IMR-90 (cell line): ENCODE results near the gene FLT3. TPM values are rescaled to one million over a fixed set of nuclear protein-coding genes. Genes with fewer than 3 reads are reported as not detected.
A peak's percentile ranks its signal among the peaks of the same experiment; 100 is the strongest.

Experiments used
- ATAC-seq: fragments of 200-7000 bp; cut with Tn5 transposase; 2 replicates; pipeline ENCODE4 v1.9.1; 2020; ENCODE audit warnings: low read depth, mild to moderate bottlenecking, moderate library complexity
- BruUV-seq: library from RNA; stranded (reverse); fragments of 400-500 nt; replicated peaks from 2 replicates; lab custom pipeline; 2021; lab: Mats Ljungman, UMichigan
- CTCF ChIA-PET: fragments of 300-600 bp; formaldehyde crosslinking; extraction: SDS; loops from one replicate; lab custom pipeline; 2021; ENCODE audit warnings: antibody characterized with exemption; lab: Yijun Ruan, JAX
- POLR2A ChIA-PET: fragments of 300-600 bp; sonication (Branson Sonifier 250); formaldehyde crosslinking; loops from one replicate; lab custom pipeline; 2022; ENCODE audit warnings: antibody characterized with exemption; ENCODE audit not compliant: unreplicated experiment; lab: Charles Lee
- DNase-seq: peaks from one replicate; pipeline ENCODE4 v3.0.0; 2013
- H2AFZ ChIP-seq: replicated peaks from 2 replicates; pipeline ENCODE3; 2013; ENCODE audit warnings: low read length, mild to moderate bottlenecking; ENCODE audit not compliant: poor library complexity
- H2AK5ac ChIP-seq: 2 replicates; pipeline ENCODE4 v1.6.1; 2013; ENCODE audit warnings: low read depth, low read length, inconsistent platforms
- H2AK9ac ChIP-seq: replicated peaks from 2 replicates; pipeline ENCODE3; 2013; ENCODE audit warnings: mild to moderate bottlenecking, low read depth, low read length, moderate library complexity; ENCODE audit not compliant: poor library complexity
- H2BK120ac ChIP-seq: 2 replicates; pipeline ENCODE4 v1.6.1; 2013; ENCODE audit warnings: low read depth, low read length, inconsistent platforms
- H2BK15ac ChIP-seq: 3 replicates; pipeline ENCODE4 v1.6.1; 2013; ENCODE audit warnings: low read depth, low read length, inconsistent platforms
- H2BK20ac ChIP-seq: 2 replicates; pipeline ENCODE4 v1.6.1; 2013; ENCODE audit warnings: low read depth, mild to moderate bottlenecking, inconsistent platforms, low read length, moderate library complexity
- H2BK5ac ChIP-seq: 2 replicates; pipeline ENCODE4 v1.6.1; 2013; ENCODE audit warnings: mild to moderate bottlenecking, low read depth, low read length, inconsistent platforms; ENCODE audit not compliant: poor library complexity, severe bottlenecking
- H3K14ac ChIP-seq: replicated peaks from 2 replicates; pipeline ENCODE4 v1.6.1; 2013; ENCODE audit warnings: low read depth, low read length, inconsistent platforms
- H3K18ac ChIP-seq: 2 replicates; pipeline ENCODE4 v1.6.1; 2013; ENCODE audit warnings: low read depth, low read length, control low read depth
- H3K23ac ChIP-seq: 2 replicates; pipeline ENCODE4 v1.6.1; 2013; ENCODE audit warnings: low read depth, low read length, inconsistent platforms
- H3K27ac ChIP-seq: 2 replicates; pipeline ENCODE4 v1.5.1; 2013; ENCODE audit warnings: mild to moderate bottlenecking, control low read depth, low read length; ENCODE audit not compliant: insufficient read depth
- H3K27me3 ChIP-seq: 2 replicates; pipeline ENCODE4 v1.6.1; 2013; ENCODE audit warnings: low read length; ENCODE audit not compliant: control insufficient read depth, insufficient read depth
- H3K36me3 ChIP-seq: 2 replicates; pipeline ENCODE4 v1.6.1; 2013; ENCODE audit warnings: low read length, mixed read lengths; ENCODE audit not compliant: control insufficient read depth, insufficient read depth
- H3K4ac ChIP-seq: 2 replicates; pipeline ENCODE4 v1.6.1; 2013; ENCODE audit warnings: low read depth, low read length, inconsistent platforms
- H3K4me1 ChIP-seq: 2 replicates; pipeline ENCODE4 v1.6.1; 2013; ENCODE audit warnings: low read length, mixed read lengths; ENCODE audit not compliant: control insufficient read depth, insufficient read depth
- H3K4me2 ChIP-seq: 2 replicates; pipeline ENCODE4 v1.6.1; 2013; ENCODE audit warnings: low read depth, mild to moderate bottlenecking, control low read depth, low read length, moderate library complexity
- H3K4me3 ChIP-seq: 2 replicates; pipeline ENCODE4 v1.5.1; 2013; ENCODE audit warnings: low read depth, mild to moderate bottlenecking, control low read depth, low read length, moderate library complexity; ENCODE audit not compliant: insufficient read depth
- H3K56ac ChIP-seq: 2 replicates; pipeline ENCODE4 v1.6.1; 2013; ENCODE audit warnings: low read length, inconsistent platforms; ENCODE audit not compliant: insufficient read depth; ENCODE audit errors: extremely low read depth
- H3K79me1 ChIP-seq, 2 experiments: 2 replicates each; pipeline ENCODE4 v1.6.1; 2013; ENCODE audit warnings: low read length in 2 of 2, inconsistent platforms in 1 of 2, low read depth in 1 of 2
- H3K9ac ChIP-seq: 2 replicates; pipeline ENCODE4 v1.6.1; 2013; ENCODE audit warnings: low read depth, low read length, control low read depth
- H3K9me1 ChIP-seq: 2 replicates; pipeline ENCODE4 v1.6.1; 2013; ENCODE audit warnings: low read length, inconsistent platforms; ENCODE audit not compliant: insufficient read depth
- H3K9me3 ChIP-seq: 2 replicates; pipeline ENCODE4 v1.6.1; 2013; ENCODE audit warnings: low read length; ENCODE audit not compliant: control insufficient read depth, insufficient read depth
- H4K20me1 ChIP-seq: 2 replicates; pipeline ENCODE4 v1.6.1; 2013; ENCODE audit warnings: low read length, inconsistent platforms; ENCODE audit not compliant: insufficient read depth
- H4K5ac ChIP-seq: 2 replicates; pipeline ENCODE4 v1.6.1; 2013; ENCODE audit warnings: mild to moderate bottlenecking, low read depth, low read length, control low read depth
- H4K8ac ChIP-seq, 2 experiments: 2 replicates each; pipeline ENCODE4 v1.6.1; 2013; ENCODE audit warnings: low read depth in 2 of 2, low read length in 2 of 2, control low read depth in 1 of 2, inconsistent platforms in 1 of 2
- H4K91ac ChIP-seq: 2 replicates; pipeline ENCODE4 v1.6.1; 2013; ENCODE audit warnings: low read depth, low read length, inconsistent platforms; ENCODE audit not compliant: insufficient read depth
- CEBPB ChIP-seq: IDR thresholded peaks from 2 replicates; pipeline ENCODE4 v1.6.1; 2012; ENCODE audit warnings: low read depth, low read length, improper control_type of control experiment
- NFE2L2 ChIP-seq: fragments of 150-350 bp; IDR thresholded peaks from 2 replicates; pipeline ENCODE4 v1.6.1; 2016; ENCODE audit warnings: low read depth, mild to moderate bottlenecking, low read length
- WGBS, 2 experiments: methylation state at CpG; one replicate each; pipeline versions ENCODE4 v1.1.5 to v1.1.7; 2013; ENCODE audit warnings: missing lambda C conversion rate in 2 of 2; ENCODE audit not compliant: insufficient read length in 1 of 2; ENCODE audit errors: extremely low coverage in 2 of 2; 5-methylcytosine and 5-hydroxymethylcytosine counted together
- dilution Hi-C: fragments of 300-500 bp; cut with HindIII; formaldehyde crosslinking; loops from one replicate; pipeline ENCODE4 v1.14.3; 2018; ENCODE audit warnings: low sequenced_read_pairs; ENCODE audit not compliant: unreplicated experiment
- in situ Hi-C: fragments of 300-500 bp; cut with MboI; formaldehyde crosslinking; loops from 3 replicates; pipeline ENCODE4 v1.14.3; 2019; ENCODE audit warnings: low sequenced_read_pairs, inconsistent platforms, mixed read lengths
- intact Hi-C: fragments of 100-400 bp; cut with micrococcal nuclease; formaldehyde crosslinking; loops from 2 replicates; pipeline ENCODE4 v1.10.0; 2022
- polyA plus RNA-seq, 3 experiments: library from polyadenylated mRNA; depleted of rRNA; stranded (reverse); fragments of >200 nt; gene quantifications; 2 replicates each; pipeline ENCODE4 v1.2.3, GENCODE V29; 2012; ENCODE audit warnings: low replicate concordance in 1 of 3
- total RNA-seq: library from RNA; depleted of rRNA; stranded (reverse); fragments of >200 nt; gene quantifications from 2 replicates; pipeline ENCODE4 v1.2.3, GENCODE V29; 2012

The FLT3 gene
- total and polyA plus RNA-seq, 2 of the 4 experiments (the other 2 are of a cell fraction): not detected

DNA sequence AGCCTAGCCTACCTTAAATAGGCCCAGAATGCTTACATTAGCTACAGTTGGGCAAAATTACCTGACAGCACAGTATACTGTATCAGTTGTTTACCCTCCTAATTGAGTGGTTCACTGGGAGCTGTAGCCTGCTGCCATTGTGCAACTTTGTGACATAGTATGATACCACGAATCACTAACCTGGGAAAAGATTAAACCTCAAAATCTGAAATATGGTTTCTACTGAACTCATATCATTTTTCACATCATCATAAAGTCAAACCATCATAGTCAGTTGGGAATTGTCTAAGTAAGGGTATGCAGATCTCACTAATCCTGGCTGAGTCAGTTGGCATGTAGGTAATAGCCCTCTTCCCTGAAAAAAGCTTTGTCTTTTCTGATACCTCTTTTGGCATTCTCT, 47.1 kb upstream of the FLT3 start:
- Histone ChIP-seq H3K27ac (no peak overlapping the region), H3K79me1 (peaks cover 26 to 72% of the 10 kb centered on the region in 2 experiments), H4K91ac (no peak overlapping the region), H3K9ac (no peak overlapping the region), H3K4ac (no peak overlapping the region), H3K9me3 (no peaks in the 10 kb centered on the region), H3K18ac (no peak overlapping the region), H3K14ac (no peak overlapping the region), H3K9me1 (peaks cover 11% of the 10 kb centered on the region), H3K56ac (no peak overlapping the region), H2AK5ac (no peak overlapping the region), H2BK20ac (no peak overlapping the region), H3K4me1 (peaks cover 2% of the 10 kb centered on the region; the same call in 1 of the 2 replicates), H2BK15ac (no peak overlapping the region), H2AFZ (no peak overlapping the region), H4K8ac (no peak overlapping the region), H2BK120ac (no peak overlapping the region), H3K4me3 (no peak overlapping the region), H2AK9ac (no peak overlapping the region), H4K20me1 (peaks cover 65% of the 10 kb centered on the region), H3K36me3 (no peaks in the 10 kb centered on the region), H3K23ac (no peak overlapping the region), H3K27me3 (no peaks in the 10 kb centered on the region), H3K4me2 (no peak overlapping the region), H4K5ac (no peak overlapping the region), H2BK5ac (no peak overlapping the region)
- WGBS, 2 experiments: no CpG with 5 or more reads among the region's 1 CpG
- intact Hi-C loops (no loop called here), in situ Hi-C loops (no loop called here), dilution Hi-C loops (no loop called here)
- ChIA-PET POLR2A (interaction anchor here (0.6 kb wide), 1 partner anchor 10 kb away, joined by 5 read pairs; no protein-coding TSS in a partner anchor), CTCF (interaction anchor here (0.6 kb wide), 1 partner anchor 226 kb away, joined by 3 read pairs; no protein-coding TSS in a partner anchor)
- BruUV-seq: no TSS peak
- peak; percentile 30 for DNase-seq
- peak; percentile 84 for TF ChIP-seq CEBPB
- no peak for TF ChIP-seq NFE2L2
- peak; percentile 29; the same call in 1 of the 2 replicates for ATAC-seq
